Nephron progenitor cell (in vitro differentiated cells): Measurements from ENCODE around the gene DDI1.
"Not testable (repeated sequence)": the region's sequence is repeated elsewhere in the genome, so short reads cannot be mapped to it uniquely, and the experiment has no call there.

Experiments used
- DNase-seq: peaks from one replicate; pipeline ENCODE4 v3.0.0; 2021
- H3K27ac Mint-ChIP-seq: 2 replicates; pipeline ENCODE4 v1.8.0; 2021; ENCODE audit warnings: mild to moderate bottlenecking, moderate library complexity, mixed read lengths
- H3K27me3 Mint-ChIP-seq: 2 replicates; pipeline ENCODE4 v1.8.0; 2021; ENCODE audit warnings: mild to moderate bottlenecking, low read depth, mixed read lengths; ENCODE audit not compliant: poor library complexity
- H3K36me3 Mint-ChIP-seq: 2 replicates; pipeline ENCODE4 v1.8.0; 2021; ENCODE audit warnings: low read depth, mixed read lengths
- H3K4me1 Mint-ChIP-seq: 2 replicates; pipeline ENCODE4 v1.8.0; 2021; ENCODE audit warnings: mixed read lengths
- H3K4me3 Mint-ChIP-seq: 2 replicates; pipeline ENCODE4 v1.8.0; 2021; ENCODE audit warnings: mild to moderate bottlenecking, moderate library complexity, mixed read lengths
- H3K9me3 Mint-ChIP-seq: 2 replicates; pipeline ENCODE4 v1.8.0; 2021; ENCODE audit warnings: mild to moderate bottlenecking, moderate library complexity, mixed read lengths
- CTCF ChIP-seq: fragments of 200-600 bp; sonication (generic); IDR thresholded peaks from 2 replicates; pipeline ENCODE4 v1.5.0; 2021; ENCODE audit warnings: antibody characterized with exemption

Gene DDI1

GRCh38 chr11:104043678-104044239 lies 7.3 kb downstream of the DDI1 start:
- Mint-ChIP-seq H3K9me3 (no peaks in the 10 kb centered on the region), H3K27me3 (no peaks in the 10 kb centered on the region), H3K36me3 (no peaks in the 10 kb centered on the region), H3K4me3 (no peak overlapping the region), H3K27ac (no peak overlapping the region), H3K4me1 (no peaks in the 10 kb centered on the region)
- DNase-seq = no peak
- TF ChIP-seq CTCF = no peak

DNA sequence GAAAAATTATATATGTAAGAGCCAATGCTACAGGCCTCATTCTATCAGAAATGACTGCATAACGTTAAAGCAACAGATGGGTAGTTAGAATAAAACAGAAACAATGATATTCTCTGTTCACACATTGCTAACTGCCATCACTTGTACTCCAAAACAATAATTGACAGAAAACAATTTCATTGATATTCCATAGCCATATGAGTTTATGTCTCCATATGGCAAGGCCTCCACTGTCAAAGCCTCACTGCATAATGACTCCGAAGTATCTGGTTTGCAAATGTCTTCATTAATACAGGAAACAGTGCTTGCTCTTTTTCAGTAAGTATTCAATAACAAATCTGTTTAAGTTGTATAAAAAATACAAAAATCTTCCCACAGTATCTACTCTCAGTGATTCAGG lies 9.9 kb downstream of the DDI1 start:
- no peaks in the 10 kb centered on the region for H3K27me3 Mint-ChIP-seq
- DNase-seq = no peak
- no peak for TF ChIP-seq CTCF
- no peaks in the 10 kb centered on the region for H3K9me3 Mint-ChIP-seq
- no peaks in the 10 kb centered on the region for H3K4me1 Mint-ChIP-seq
- no peaks in the 10 kb centered on the region for H3K36me3 Mint-ChIP-seq
- no peak overlapping the region for H3K27ac Mint-ChIP-seq
- H3K4me3 Mint-ChIP-seq = no peak overlapping the region

DNA sequence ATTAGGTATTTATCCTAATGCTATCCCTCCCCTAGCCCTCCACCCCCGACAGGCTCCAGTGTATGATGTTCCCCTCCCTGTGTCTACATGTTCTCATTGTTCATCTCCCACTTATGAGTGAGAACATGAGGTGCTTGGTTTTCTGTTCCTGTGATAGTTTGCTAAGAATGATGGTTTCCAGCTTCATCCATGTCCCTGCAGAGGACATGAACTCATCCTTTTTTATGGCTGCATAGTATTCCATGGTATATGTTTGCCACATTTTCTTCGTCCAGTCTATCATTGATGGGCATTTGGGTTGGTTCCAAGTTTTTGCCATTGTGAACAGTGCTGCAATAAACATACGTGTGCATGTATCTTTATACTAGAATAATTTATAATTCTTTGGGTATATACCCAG lies 10.4 kb downstream of the DDI1 start:
- H3K27me3 Mint-ChIP-seq, H3K27ac Mint-ChIP-seq, H3K4me3 Mint-ChIP-seq, H3K4me1 Mint-ChIP-seq, DNase-seq, H3K9me3 Mint-ChIP-seq, H3K36me3 Mint-ChIP-seq: not testable (repeated sequence)

- Mint-ChIP-seq H3K36me3 (no peaks in the 10 kb centered on the region), H3K27me3 (no peaks in the 10 kb centered on the region), H3K9me3 (no peaks in the 10 kb centered on the region), H3K27ac (no peak overlapping the region), H3K4me3 (no peak overlapping the region), H3K4me1 (no peaks in the 10 kb centered on the region)
- no peak for DNase-seq
- no peak for TF ChIP-seq CTCF
Measured at GRCh38 chr11:104049116-104049515, 12.7 kb downstream of the DDI1 start.

- Mint-ChIP-seq H3K27ac (no peak overlapping the region), H3K9me3 (no peaks in the 10 kb centered on the region), H3K4me1 (no peaks in the 10 kb centered on the region), H3K36me3 (no peaks in the 10 kb centered on the region), H3K27me3 (no peaks in the 10 kb centered on the region), H3K4me3 (no peak overlapping the region)
- no peak for TF ChIP-seq CTCF
- no peak for DNase-seq
Measured at GRCh38 chr11:104051778-104052177, 15.3 kb downstream of the DDI1 start.

DNA sequence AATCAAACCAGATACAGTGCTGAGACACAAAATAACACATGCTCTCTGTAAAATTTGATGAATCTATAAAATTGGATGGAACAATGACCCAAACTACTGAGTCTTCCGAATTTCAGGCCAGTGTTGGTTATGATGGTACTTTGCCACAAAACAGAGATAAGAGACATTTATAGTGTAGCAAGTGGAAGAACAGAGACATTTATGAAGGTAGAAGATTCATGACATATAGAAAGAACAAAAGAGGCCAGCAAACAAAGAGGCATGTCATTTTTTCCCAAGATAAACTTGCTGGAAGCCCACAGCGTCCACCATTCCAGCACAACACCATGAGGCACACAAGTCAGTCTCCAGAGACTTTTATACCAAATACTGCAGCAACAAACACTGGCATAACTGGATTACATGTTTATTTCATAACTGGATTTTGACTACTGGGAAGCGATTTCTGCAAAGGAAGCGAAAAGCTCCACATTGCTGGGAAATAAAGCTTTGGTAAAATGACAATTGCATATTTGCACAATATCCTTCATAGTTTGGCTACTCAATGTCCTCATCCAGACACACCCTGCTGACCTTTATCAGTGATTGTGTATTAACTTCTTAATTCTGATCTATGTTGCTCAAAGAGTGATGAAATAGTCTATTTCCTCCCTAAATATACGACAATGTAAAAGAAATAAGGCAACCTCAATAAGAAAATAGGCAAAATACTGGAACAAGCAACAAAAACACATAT lies 17.5 kb downstream of the DDI1 start:
- H3K4me1 Mint-ChIP-seq = no peaks in the 10 kb centered on the region
- DNase-seq = no peak
- H3K36me3 Mint-ChIP-seq = no peaks in the 10 kb centered on the region
- H3K9me3 Mint-ChIP-seq = no peaks in the 10 kb centered on the region
- no peak for TF ChIP-seq CTCF
- H3K27me3 Mint-ChIP-seq = no peaks in the 10 kb centered on the region
- no peak overlapping the region for H3K27ac Mint-ChIP-seq
- H3K4me3 Mint-ChIP-seq = no peak overlapping the region
